Stimulated activated CD8-positive, alpha-beta memory T cell treated with anti-CD3 and anti-CD28 coated beads, Interleukin-7, amount 100 ng/mL, for 48 hours (primary cell): Measurements from ENCODE around the gene KRTAP19-3.
"Not testable (repeated sequence)": the region's sequence is repeated elsewhere in the genome, so short reads cannot be mapped to it uniquely, and the experiment has no call there.

ENCODE experiments used
- DNase-seq, 2 donors: peaks; one replicate each; pipeline ENCODE4 v3.0.0-alpha.2; 2020; ENCODE audit warnings: low read depth in 1 of 2; ENCODE audit errors: extremely low read depth in 1 of 2

KRTAP19-3 gene

DNA sequence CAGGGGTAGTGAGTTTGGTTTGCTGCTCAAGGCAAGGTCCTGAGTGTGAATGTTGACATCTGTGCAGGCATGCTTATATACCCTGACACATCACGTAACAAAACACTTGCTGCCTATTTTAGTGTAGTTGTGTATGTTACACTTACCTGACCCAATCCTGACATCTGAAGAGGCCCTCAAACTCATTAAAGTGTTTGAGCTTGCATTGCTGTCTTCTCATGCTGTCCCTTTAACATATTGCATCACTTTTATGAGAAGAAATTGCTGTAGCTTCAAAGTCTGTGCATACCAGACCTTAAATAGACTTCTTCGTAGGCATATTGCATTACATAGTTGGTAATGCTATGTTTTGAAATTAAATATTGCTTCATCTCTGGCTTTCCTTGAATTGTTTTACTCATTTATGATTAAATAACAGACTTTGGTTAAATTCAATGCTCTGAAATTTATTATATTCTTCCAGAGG, at the start of gene KRTAP19-3:
KRTAP19-3 (minus strand) TSS at position 51 of the 466 bp plus-strand sequence. CDS start 56 bp downstream, outside the sequence.
- no peak for DNase-seq

DNA sequence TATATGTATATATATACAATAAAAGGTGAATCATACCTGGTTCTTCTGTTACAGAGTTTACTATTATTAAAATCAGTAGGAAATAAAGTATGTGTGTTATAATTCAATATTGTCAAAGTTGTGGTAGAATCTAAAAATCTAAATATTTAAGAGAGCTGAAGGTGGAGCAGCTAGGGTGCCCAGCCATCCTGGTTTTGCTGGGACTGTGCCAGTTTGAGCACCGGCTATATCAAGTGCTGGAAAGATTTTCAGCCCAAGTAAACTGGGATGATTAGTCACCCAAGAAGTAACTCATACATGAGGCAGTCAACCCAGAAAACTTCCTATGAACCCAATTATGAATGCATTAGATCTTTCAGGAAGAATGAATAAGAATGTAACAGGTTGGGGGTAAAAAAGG, 27.1 kb upstream of the KRTAP19-3 start:
- DNase-seq: no peak

DNA sequence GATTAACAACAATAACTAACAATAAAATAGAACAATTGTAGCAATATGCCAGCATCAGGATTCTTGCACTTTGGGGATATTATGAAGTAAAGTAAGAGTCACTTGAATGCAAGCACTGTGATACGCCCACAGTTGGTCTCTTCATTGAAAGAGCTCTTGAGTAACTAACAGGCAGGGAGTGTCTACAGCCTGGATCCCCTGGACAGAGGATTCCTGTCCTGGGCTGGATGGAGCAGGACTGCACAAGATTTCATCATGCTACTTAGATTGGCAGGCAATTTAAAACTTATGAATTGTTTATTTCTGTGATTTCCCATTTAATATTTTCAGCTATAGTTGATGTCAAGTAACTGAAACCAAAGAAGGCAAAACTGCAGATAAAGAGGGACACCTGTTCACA, 23.9 kb upstream of the KRTAP19-3 start:
- no peak for DNase-seq

DNA sequence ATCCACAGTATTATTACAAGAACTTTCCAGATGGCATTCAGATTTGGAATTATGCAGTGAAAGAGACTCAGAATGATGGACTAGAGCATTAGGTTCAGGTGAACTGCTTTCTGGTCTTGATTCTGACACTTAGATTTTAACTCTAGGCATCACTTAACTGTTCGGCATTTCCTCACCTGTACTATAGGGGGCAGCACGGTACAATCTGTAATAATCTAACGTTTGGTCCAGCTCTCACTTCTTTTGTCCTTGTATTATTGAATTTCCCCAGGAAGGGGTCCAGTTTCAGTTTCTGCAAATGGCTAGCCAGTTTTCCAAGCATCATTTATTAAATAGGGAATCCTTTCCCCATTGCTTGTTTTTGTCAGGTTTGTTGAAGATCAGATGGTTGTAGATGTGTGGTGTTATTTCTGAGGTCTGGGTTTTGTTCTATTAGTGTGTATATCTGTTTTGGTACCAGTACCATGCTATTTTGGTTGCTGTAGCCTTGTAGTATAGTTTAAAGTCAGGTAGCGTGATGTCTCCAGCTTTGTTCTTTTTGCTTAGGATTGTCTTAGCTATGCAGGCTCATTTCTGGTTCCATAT, 13.9 kb upstream of the KRTAP19-3 start:
- not testable (repeated sequence) for DNase-seq

DNA sequence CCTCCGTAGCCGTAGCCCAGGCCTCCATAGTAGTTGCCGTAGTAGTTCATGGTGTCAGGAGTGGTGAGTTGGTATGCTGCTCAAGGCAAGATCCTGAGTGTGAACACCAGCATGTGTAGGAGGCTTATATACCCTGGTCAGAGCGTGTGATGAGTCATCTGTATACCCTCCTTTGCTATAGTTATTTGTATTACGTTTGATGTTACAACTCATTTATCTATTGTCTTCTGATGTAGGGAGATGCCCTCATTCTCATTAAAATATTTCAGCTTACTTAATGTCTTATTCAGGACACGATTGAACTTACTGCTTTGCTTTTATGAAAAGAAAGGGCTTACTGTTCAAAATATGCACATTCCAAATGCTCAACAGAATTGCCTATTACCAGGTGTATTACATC, 10.2 kb upstream of the KRTAP19-3 start, which contains the start of gene KRTAP19-5:
KRTAP19-5 (minus strand) TSS at position 101 of the 400 bp plus-strand sequence; CDS start at position 50, 51 bp downstream.
- DNase-seq: no peak

DNA sequence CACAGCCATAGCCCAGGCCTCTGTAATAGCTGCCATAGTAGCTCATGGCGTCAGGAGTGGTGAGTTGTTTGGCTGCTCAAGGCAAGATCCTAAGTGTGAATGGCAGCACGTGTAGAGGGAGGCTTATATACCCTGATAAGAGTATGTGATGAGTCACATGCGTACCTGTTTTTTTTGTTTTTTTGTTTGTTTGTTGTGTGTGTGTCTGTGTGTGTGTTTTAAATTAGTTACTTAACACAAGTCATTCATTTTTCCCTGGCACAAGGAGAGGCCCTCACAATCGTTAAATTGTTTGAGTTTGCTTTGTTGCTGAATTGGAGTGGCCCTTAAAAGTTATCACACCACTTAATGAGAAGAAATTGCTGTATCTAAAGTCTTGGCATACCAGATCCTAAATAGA, 5.3 kb upstream of the KRTAP19-3 start, which contains the start of gene KRTAP19-4:
KRTAP19-4 (minus strand) TSS at position 101 of the 400 bp plus-strand sequence; CDS start at position 46, 55 bp downstream.
- DNase-seq: no peak

DNA sequence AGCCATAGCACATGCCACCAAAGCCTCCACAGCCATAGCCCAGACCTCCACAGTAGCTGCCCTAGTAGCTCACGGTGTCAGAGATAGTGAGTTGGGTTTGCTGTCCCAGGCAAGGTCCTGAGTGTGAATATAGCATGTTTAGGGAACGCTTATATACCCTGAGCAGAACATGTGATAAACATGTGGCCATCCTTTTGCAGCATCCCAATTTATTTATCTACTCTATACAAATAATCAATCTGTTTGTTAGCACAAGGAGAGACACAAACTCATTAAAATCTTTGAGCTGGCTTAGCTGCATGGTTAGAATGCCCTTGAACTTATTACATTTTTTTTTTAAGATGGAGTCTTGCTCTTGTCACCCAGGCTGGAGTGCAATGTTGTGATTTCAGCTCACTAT, 4.5 kb downstream of the KRTAP19-3 start, which contains the start of gene KRTAP19-2:
KRTAP19-2 (minus strand) TSS at position 101 of the 400 bp plus-strand sequence; CDS start at position 13, 88 bp downstream.
- DNase-seq: no peak

DNA sequence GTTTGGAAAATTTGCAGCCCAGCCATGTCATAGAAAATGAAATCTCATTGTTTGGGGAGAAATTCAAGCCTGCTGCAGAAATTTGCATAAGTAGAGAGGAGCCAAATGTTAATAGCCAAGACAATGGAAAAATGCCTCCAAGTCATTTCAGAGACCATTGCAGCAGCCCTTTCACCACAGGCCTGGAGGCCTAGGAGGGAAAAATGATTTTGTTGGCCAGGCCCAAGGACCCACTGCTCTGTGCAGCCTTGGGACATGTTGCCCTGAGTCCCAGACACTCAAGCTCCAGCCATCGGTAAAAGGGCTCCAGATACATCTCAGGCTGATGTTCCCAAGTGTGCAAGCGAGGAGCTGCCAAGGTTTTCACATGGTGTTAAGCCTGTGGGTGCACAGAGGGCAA, 5.6 kb downstream of the KRTAP19-3 start:
- DNase-seq: no peak

DNA sequence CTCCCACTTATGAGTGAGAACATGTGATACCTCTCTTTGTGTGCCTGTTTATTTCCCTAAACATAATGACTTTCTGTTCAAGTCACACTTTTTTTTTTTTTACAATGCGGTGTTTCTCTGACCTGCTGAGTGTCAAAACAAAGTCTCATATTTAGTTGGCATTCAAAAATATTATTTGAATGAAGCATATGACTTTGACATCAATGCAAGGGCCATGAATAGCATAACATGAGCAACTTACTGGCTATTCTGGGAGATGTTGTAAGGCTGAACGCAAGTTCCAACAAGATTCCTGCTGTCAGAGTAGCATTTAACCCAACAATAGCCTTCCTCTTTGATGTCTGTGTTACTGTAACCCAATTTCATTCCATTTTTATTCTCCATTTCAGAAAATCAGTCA, 9.7 kb downstream of the KRTAP19-3 start:
- DNase-seq: no peak

DNA sequence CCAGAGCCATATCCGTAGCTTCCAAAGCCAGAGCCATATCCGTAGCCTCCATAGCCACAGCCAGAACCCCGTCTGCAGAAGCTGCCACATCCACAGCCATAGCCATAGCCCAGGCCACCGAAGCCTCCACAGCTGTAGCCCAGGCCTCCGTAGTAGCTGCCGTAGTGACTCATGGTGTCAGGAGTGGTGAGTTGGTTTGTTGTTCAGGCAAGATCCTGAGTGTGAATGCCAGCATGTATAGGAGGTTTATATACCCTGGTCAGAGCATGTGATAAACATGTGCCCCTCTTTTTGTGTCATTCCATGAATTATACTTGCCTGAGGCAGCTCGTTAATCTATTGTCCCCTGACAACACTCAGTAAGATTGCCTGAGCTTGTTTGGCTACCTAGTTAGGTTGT, 11.7 kb downstream of the KRTAP19-3 start, which contains the start of gene KRTAP19-1:
KRTAP19-1 (minus strand) TSS at position 223 of the 400 bp plus-strand sequence; CDS start at position 173, 50 bp downstream.
- DNase-seq: no peak

DNA sequence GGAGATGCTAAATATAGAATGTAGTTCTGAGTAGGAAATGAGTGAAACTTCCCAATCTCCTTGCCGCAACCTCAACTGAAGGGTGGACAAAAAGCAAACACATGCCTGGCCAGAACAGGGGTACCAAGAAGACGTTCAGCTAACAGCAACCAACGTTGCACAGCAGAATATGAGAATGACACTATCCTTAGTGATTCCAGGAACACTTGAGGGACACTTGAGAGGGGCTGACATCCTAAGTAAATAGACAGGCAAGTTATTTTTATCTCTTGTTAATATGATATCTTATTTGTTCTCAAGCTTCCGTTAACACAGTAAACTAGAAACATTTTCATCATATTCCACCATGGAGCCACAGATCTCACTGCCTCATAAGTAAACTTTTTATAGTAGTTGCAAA, 12.6 kb downstream of the KRTAP19-3 start:
- DNase-seq: no peak

DNA sequence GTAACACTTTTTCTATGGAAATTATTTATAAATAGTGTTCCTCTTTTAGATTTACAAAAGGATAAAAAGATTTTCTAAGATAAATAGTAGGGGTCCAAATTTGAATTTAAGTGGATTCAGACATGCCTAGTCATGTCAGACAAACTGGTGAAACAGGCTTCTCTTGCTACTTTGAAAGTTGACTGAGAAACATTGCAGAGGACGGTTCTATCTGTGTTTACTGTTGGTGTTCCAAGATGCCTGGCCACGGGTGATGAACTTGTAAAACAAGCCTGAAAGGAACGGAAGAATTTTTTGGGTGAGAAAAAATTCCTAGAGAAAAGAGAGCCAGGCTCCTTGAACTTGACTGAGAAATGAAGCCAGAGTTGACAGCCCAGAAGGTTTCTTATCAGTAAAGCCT, 13.8 kb downstream of the KRTAP19-3 start:
- no peak for DNase-seq

DNA sequence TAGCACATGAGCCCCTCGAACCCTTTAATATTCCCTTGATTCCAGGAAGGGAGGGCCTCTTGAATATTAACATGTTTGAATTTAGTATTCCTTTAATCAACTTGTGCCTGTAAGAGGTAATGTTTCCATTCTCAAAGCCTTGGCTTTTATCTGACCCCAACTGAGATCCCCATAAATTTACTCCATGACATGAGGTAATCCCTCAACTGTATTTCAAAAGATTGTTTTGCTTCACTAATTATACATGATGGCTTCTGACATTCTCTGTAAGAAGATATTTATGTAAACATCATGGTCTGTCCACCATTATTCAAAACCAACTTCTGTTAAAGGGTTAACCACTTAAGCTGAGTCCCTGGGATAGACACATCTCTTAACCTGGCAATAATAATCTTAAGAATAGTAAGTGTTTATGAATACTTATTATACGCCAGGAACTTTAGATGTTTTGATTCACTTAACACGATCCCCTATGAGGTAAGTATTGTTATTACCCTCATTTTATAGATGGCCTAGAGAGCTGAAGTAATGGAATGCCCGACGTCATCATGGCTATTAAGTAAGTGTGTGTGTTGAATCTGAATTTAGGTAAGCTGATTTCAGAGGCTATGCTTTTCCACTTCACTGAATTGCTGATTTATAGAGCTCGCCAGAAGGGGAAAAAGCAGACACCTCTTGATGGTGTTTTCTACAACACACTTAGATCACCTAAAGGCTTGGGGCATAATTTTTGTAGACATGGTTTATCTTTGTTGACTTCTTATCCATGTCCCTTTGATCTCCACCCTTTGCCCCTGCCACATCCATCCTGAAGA, 22.7 kb downstream of the KRTAP19-3 start:
- DNase-seq: no peak

DNA sequence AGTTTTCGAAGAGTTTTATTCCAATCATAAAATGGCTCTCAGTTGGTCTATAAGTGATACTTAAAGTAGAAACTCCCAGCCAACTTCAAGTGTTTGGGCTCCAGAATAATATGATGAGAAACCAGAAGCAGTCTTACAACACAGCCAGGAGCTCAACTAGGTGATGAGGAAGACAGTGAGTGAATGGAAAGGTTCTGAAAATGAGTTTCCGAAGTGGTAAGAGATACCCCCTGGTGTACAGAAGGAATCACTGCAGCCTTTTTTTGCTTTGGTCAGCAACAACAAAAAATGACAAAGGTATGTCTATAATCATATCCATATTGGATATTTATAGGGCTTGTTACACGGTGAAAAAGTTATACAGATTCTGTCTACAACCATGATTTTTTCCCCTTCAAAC, 28.1 kb downstream of the KRTAP19-3 start:
- no peak for DNase-seq

DNA sequence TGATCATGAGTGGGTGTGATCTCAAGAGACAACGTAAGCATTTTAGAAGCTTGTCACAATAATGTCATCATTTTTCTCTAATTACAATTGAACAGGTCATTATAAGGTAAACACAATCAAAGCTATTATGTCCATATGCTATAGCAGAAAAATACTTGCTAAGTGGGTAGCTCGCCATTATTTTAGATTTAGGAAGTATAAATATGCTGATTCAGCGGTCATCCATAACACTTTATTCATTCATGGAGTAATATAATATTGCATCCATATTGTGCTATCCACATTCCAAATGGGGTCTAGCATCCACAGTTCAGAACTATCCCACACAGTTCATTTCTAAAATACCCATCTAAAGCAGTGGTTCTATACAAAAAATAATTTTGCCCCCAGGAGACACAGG, 43.3 kb downstream of the KRTAP19-3 start:
- DNase-seq: no peak

DNA sequence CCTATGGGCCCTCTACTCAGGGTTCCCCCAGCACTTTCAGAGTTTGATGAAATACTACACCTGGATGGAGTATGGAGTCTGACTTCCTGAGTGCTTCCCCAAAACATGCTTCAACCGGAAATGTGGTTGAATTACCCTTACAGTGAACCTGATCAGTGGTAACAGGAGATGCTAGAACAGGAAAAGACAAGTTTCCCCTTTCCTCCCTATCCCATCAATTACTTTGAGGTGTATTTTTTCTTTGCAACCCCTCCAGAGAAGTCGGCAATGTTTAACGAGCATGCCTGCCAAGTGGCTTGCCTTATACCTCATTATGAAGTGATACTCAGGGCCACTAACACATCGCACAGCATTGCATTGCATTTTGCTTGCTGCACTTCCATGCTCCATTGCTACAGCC, 44.8 kb downstream of the KRTAP19-3 start:
- DNase-seq: no peak

DNA sequence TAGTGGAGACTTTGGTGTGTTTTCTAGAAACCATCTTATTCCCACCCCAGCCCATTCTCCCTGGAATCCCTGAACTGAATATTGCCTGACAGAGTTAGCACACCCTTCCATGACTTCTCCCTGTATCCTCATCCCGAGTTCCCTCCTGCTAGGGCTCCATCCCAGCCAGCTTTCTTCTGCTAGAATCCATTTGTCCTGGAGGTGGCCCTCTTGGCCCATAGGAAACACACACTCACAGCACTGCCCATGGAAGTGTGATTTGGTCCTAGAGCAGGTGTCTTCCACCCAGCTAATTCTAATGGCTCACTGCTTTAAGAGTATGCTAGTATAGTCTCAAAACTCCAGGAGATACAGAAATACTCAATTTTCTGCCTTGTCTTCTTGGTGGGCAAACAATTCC, 47.6 kb downstream of the KRTAP19-3 start:
- DNase-seq: no peak

DNA sequence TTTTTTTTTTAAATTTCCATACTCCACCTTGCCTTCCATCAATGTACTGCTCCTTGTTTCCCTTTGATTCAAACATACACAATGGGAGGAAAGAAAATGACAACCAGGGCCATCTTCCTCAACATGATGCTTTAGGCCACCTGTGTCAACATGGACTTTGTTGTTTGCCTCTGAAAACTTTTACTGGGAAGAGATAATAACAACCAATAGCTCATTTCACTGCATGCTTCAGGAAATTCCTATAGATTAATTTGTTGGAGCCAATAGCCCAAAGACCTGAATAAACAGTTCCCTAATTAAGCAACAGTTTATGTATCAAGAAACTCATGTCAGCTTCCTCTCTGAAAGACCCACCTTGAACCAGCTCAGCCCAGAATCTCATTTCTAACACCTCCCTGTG, 48.6 kb downstream of the KRTAP19-3 start:
- no peak for DNase-seq
